ENCODE results near the gene PLPP3. TPM values are rescaled to one million over a fixed set of nuclear protein-coding genes. Genes with fewer than 3 reads are reported as not detected.

The PLPP3 gene
- total RNA-seq, 6 experiments from 2014 or later = 47.8 to 118 (median 65.8) TPM

- intact Hi-C loops (cut with DNase I) = no loop called here
- no peak for DNase-seq
- Histone ChIP-seq H3K4me1 (peaks cover 0 to 45% (median 19%) of the 10 kb centered on the region in 4 donors), H3K9me3 (no peaks in the 10 kb centered on the region), H3K27me3 (no peaks in the 10 kb centered on the region), H3K36me3 (peaks cover 0 to 44% (median 16%) of the 10 kb centered on the region in 4 donors), H3K4me3 (no peak overlapping the region), H3K27ac (peak overlapping the region in 1 of 3 donors; percentile 27)
- 43% methylated on average over 1 of the region's 1 CpG for WGBS (ENCODE audit: insufficient coverage, low coverage, low lambda C conversion rate, missing lambda C conversion rate)
- TF ChIP-seq POLR2A (IDR thresholded peaks at IDR 0.05) = no peak
- no peak for TF ChIP-seq CTCF (IDR thresholded peaks at IDR 0.05)
- ATAC-seq = no peak
These were observed 47.0 kb downstream of the PLPP3 start for GRCh38 chr1:56532350-56532683.

GRCh38 chr1:56531624-56532349 is 47.6 kb downstream of the PLPP3 start:
- H3K4me1 ChIP-seq = peaks cover 0 to 46% (median 19%) of the 10 kb centered on the region in 4 donors
- H3K36me3 ChIP-seq = peaks cover 0 to 43% (median 16%) of the 10 kb centered on the region in 4 donors
- no peak overlapping the region for H3K4me3 ChIP-seq
- no peak for DNase-seq
- no peak overlapping the region for H3K27ac ChIP-seq
- TF ChIP-seq CTCF (IDR thresholded peaks at IDR 0.05) = no peak
- no peak for TF ChIP-seq POLR2A (IDR thresholded peaks at IDR 0.05)
- intact Hi-C loops (cut with DNase I) = no loop called here
- whole genome bisulfite sequencing (ENCODE audit: insufficient coverage, low coverage, low lambda C conversion rate, missing lambda C conversion rate) = 85% methylated on average over 6 of the region's 6 CpGs
- no peaks in the 10 kb centered on the region for H3K9me3 ChIP-seq
- H3K27me3 ChIP-seq = no peaks in the 10 kb centered on the region
- ATAC-seq = no peak

GRCh38 chr1:56529801-56530200 is 49.6 kb downstream of the PLPP3 start:
- TF ChIP-seq CTCF (IDR thresholded peaks at IDR 0.05) (no peak), POLR2A (IDR thresholded peaks at IDR 0.05) (no peak)
- Histone ChIP-seq H3K4me1 (peaks cover 0 to 35% (median 16%) of the 10 kb centered on the region in 4 donors), H3K4me3 (no peak overlapping the region), H3K36me3 (peaks cover 0 to 23% (median 12%) of the 10 kb centered on the region in 4 donors), H3K27ac (no peak overlapping the region), H3K9me3 (no peaks in the 10 kb centered on the region), H3K27me3 (no peaks in the 10 kb centered on the region)
- intact Hi-C loops (cut with DNase I) = no loop called here
- DNase-seq (no peak), ATAC-seq (no peak)

- TF ChIP-seq CTCF (IDR thresholded peaks at IDR 0.05) (no peak), POLR2A (IDR thresholded peaks at IDR 0.05) (no peak)
- ATAC-seq = no peak
- H3K27ac ChIP-seq = no peak overlapping the region
- H3K27me3 ChIP-seq = no peaks in the 10 kb centered on the region
- no peaks in the 10 kb centered on the region for H3K9me3 ChIP-seq
- H3K36me3 ChIP-seq = peaks cover 0 to 23% (median 12%) of the 10 kb centered on the region in 4 donors
- intact Hi-C loops (cut with DNase I) = no loop called here
- DNase-seq = no peak
- WGBS (ENCODE audit: insufficient coverage, low coverage, low lambda C conversion rate, missing lambda C conversion rate) = 69% methylated on average over 8 of the region's 8 CpGs
- peaks cover 0 to 20% (median 8%) of the 10 kb centered on the region in 4 donors for H3K4me1 ChIP-seq
- no peak overlapping the region for H3K4me3 ChIP-seq
These were observed 51.6 kb downstream of the PLPP3 start for GRCh38 chr1:56527548-56528302.

Measured in right lobe of liver (tissue), 6 donors.